Smooth muscle cell (in vitro differentiated cells): Measurements from ENCODE around the gene LIMA1. TPM values are rescaled to one million over a fixed set of nuclear protein-coding genes. Genes with fewer than 3 reads are reported as not detected.
"Not testable (repeated sequence)": the region's sequence is repeated elsewhere in the genome, so short reads cannot be mapped to it uniquely, and the experiment has no call there.

ENCODE experiments used
- DNase-seq: peaks from one replicate; lab custom pipeline; 2025; ENCODE audit not compliant: unreplicated experiment; lab: John Stamatoyannopoulos, UW
- H2AFZ ChIP-seq: fragments of 200-600 bp; sonication (generic); 2 replicates; pipeline ENCODE4 v1.6.0; 2016; ENCODE audit warnings: antibody characterized with exemption, low read depth, mild to moderate bottlenecking
- H3F3A ChIP-seq: fragments of 200-600 bp; sonication (generic); 2 replicates; pipeline ENCODE4 v1.6.0; 2017; ENCODE audit warnings: antibody characterized with exemption, low read depth
- H3K27ac ChIP-seq: fragments of 200-600 bp; sonication (generic); 2 replicates; pipeline ENCODE4 v1.5.1; 2016; ENCODE audit warnings: low read depth, mild to moderate bottlenecking
- H3K27me3 ChIP-seq: fragments of 200-600 bp; sonication (generic); 2 replicates; pipeline ENCODE4 v1.6.1; 2016; ENCODE audit warnings: low read depth, mild to moderate bottlenecking
- H3K36me3 ChIP-seq: fragments of 200-600 bp; sonication (generic); 2 replicates; pipeline ENCODE4 v1.5.1; 2016; ENCODE audit warnings: low read depth
- H3K4me1 ChIP-seq: fragments of 200-600 bp; sonication (generic); 2 replicates; pipeline ENCODE4 v1.5.1; 2016; ENCODE audit warnings: low read depth
- H3K4me2 ChIP-seq: fragments of 200-600 bp; sonication (generic); 2 replicates; pipeline ENCODE4 v1.6.0; 2016; ENCODE audit warnings: mild to moderate bottlenecking
- H3K4me3 ChIP-seq: fragments of 200-600 bp; sonication (generic); 2 replicates; pipeline ENCODE4 v1.5.1; 2016; ENCODE audit warnings: mild to moderate bottlenecking
- H3K79me2 ChIP-seq: fragments of 200-600 bp; sonication (generic); 2 replicates; pipeline ENCODE4 v1.6.0; 2016; ENCODE audit warnings: low read depth, mild to moderate bottlenecking
- H3K9ac ChIP-seq: fragments of 200-600 bp; sonication (generic); 2 replicates; pipeline ENCODE4 v1.6.0; 2016; ENCODE audit warnings: low read depth
- H3K9me3 ChIP-seq: fragments of 200-600 bp; sonication (generic); replicated peaks from 2 replicates; pipeline ENCODE4 v1.5.1; 2016; ENCODE audit warnings: low read depth
- H4K20me1 ChIP-seq: fragments of 200-600 bp; sonication (generic); 2 replicates; pipeline ENCODE4 v1.6.0; 2016; ENCODE audit warnings: low read depth
- CTCF ChIP-seq: fragments of 200-600 bp; sonication (generic); IDR thresholded peaks from 2 replicates; pipeline ENCODE4 v1.5.1; 2017; ENCODE audit warnings: borderline replicate concordance, mild to moderate bottlenecking, antibody characterized with exemption; ENCODE audit not compliant: insufficient read depth, poor library complexity, severe bottlenecking
- WGBS: methylation state at CpG from one replicate; pipeline ENCODE4 v1.1.7; 2016; ENCODE audit warnings: low lambda C conversion rate; 5-methylcytosine and 5-hydroxymethylcytosine counted together
- polyA plus RNA-seq: library from polyadenylated mRNA; unstranded; fragments of >200 nt; fragmentation: Nextera tagmentation; extraction: Ambion mirVana; gene quantifications from 2 replicates; pipeline ENCODE4 v1.2.1, GENCODE V29; 2016
- total RNA-seq: library from RNA; depleted of rRNA; stranded (reverse); fragments of >200 nt; gene quantifications from 2 replicates; pipeline ENCODE4 v1.2.3, GENCODE V29; 2014

LIMA1 gene
- 154 and 204 TPM in 2 replicates for total RNA-seq
- polyA plus RNA-seq: 39.6 and 68.3 TPM in 2 replicates

DNA sequence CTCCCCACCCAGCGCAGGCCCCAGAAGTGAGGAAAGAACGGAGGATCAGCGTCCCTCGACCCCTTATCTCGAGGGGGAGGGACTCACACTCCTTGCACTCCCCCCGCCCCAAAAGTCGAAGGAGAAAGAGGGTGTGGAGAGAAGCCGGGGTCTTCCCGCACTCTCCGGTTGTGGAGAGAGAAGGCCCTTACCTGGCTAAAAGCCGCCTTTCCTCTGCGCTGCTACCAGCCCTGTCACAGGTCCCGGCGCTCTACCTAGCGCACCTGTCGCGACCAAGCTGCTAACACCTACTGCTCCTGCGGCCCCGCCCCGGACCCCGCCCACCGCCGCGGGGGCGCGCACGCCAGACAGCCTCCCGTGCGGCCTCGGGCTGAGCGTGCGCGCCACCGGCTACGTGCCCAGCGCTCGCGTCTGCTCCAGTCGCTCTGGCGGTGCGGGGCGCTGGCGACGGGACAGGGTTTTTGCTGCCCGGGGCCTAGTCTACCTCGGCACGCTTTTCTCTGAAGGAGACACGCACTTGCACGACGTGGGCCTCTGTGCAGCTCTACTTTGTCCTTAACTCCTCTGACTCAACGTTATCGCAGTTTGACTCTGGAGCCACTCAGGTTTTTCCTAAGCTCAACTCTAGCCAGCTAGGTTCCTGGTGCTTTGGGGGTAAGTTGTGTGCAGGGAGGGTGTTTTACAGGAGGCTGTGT lies at the start of gene LIMA1:
Gene LIMA1, minus strand, starts transcription at position 292 of the 695 bp plus-strand sequence. CDS start 34,769 bp downstream, outside the sequence.
- Histone ChIP-seq H3K36me3 (no peaks in the 10 kb centered on the region), H3K4me3 (peak within 1 kb of the TSS; percentile 75), H3K4me1 (peaks cover 8% of the 10 kb centered on the region), H3K27me3 (no peaks in the 10 kb centered on the region), H4K20me1 (no peaks in the 10 kb centered on the region), H3K4me2 (peak within 1 kb of the TSS; percentile 84), H3K9ac (peak within 1 kb of the TSS; percentile 37), H3F3A (no peaks in the 10 kb centered on the region), H2AFZ (peak within 1 kb of the TSS; percentile 85), H3K27ac (peak within 1 kb of the TSS; percentile 33), H3K9me3 (no peaks in the 10 kb centered on the region), H3K79me2 (peaks cover 4% of the 10 kb centered on the region)
- no peak for TF ChIP-seq CTCF
- 2% methylated on average over 29 of the region's 52 CpGs for WGBS
- peak; percentile 29 for DNase-seq

DNA sequence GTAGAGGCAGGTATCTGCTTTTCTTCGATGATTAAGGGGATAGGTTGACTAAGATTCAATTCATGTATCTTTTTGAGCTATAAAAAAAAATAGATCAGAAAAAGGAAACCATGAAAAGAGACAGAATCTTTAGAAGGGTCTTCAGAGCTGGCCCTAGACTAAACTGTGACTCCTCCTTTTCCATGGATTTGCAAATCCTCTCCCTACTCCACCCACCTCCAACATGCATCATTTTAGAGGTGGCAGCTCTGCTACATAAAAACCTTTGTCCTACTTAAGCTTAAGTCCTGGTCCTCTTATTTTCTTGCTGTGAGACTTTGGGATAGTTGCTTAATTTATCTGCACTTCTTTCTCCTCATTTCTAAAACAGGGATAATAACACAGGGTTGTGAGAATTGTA lies 48.4 kb upstream of the LIMA1 start:
- no peaks in the 10 kb centered on the region for H4K20me1 ChIP-seq
- no peaks in the 10 kb centered on the region for H3K4me1 ChIP-seq
- no peak for DNase-seq
- TF ChIP-seq CTCF: no peak
- H2AFZ ChIP-seq: no peak overlapping the region
- H3K4me3 ChIP-seq: no peak overlapping the region
- no peak overlapping the region for H3K27ac ChIP-seq
- no peak overlapping the region for H3K4me2 ChIP-seq
- no peaks in the 10 kb centered on the region for H3F3A ChIP-seq
- H3K9me3 ChIP-seq: no peaks in the 10 kb centered on the region
- no peaks in the 10 kb centered on the region for H3K79me2 ChIP-seq
- WGBS: 97% methylated on average over 1 of the region's 1 CpG
- H3K9ac ChIP-seq: no peak overlapping the region
- no peaks in the 10 kb centered on the region for H3K36me3 ChIP-seq
- no peaks in the 10 kb centered on the region for H3K27me3 ChIP-seq

- H3K4me1 ChIP-seq, H3K79me2 ChIP-seq, H3F3A ChIP-seq, H3K27me3 ChIP-seq, H3K4me2 ChIP-seq, H3K9me3 ChIP-seq, H4K20me1 ChIP-seq, H3K36me3 ChIP-seq, H3K9ac ChIP-seq, DNase-seq, H2AFZ ChIP-seq, H3K27ac ChIP-seq, H3K4me3 ChIP-seq: not testable (repeated sequence)
- 94% methylated on average over 5 of the region's 5 CpGs for WGBS
Measured at GRCh38 chr12:50328664-50329063, 45.3 kb upstream of the LIMA1 start.

- Histone ChIP-seq H3K36me3 (no peaks in the 10 kb centered on the region), H3K4me2 (no peak overlapping the region), H4K20me1 (no peaks in the 10 kb centered on the region), H3K9me3 (no peaks in the 10 kb centered on the region), H3K4me3 (no peak overlapping the region), H3K9ac (no peak overlapping the region), H3K27ac (no peak overlapping the region), H3K79me2 (no peaks in the 10 kb centered on the region), H3K4me1 (no peaks in the 10 kb centered on the region), H3K27me3 (no peaks in the 10 kb centered on the region), H3F3A (no peaks in the 10 kb centered on the region), H2AFZ (no peak overlapping the region)
- 88% methylated on average over 4 of the region's 4 CpGs for WGBS
- DNase-seq: no peak
- no peak for TF ChIP-seq CTCF
Measured at GRCh38 chr12:50326590-50327284, 43.4 kb upstream of the LIMA1 start.
